Measurements from ENCODE around the gene NEK5.

Gene NEK5

DNA sequence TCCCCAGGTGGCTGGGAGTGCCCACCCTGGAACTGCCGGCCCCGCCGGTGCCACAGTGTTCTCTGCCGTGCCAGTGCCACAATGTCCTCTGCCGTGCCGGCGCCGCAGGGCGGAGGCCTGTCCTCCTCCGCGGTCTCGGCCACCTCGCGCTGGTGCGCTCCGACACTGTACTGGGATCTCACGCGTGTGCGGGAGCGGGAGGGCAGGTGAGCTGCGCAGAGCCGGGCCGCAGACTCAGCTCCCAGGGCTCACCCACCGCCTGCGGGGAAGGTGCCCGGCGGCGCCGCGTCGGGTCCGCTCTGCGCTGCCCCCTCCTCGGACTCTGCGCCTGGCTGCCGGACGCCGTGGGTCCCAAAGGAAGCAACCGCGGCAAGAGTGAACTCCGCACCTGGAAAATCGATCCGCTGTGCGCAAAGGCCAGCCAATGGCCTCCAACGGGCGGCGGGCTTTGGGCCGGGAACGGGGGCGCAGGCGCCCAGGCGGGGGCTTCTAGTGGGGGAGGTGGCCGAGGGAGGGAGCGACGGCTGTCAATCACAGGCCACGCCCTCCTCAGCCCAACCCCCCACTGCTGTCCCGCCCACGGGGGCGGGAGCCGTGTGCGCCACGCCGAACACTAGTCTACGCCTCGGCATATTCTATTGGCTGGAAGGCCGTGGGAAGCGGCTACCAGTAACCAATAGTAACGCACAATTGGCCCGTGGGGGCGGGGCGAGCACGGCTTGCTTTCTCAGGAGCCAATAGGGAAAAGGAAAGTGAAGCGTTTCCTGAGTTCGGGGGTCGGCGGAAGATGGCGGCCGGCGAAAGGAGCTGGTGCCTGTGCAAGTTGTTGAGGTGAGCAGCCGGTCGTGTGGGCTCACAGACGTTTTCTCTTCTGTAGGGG, 117.0 kb downstream of the NEK5 start, which contains the start of gene ALG11 (continued):
- TF ChIP-seq, protein P1, sequence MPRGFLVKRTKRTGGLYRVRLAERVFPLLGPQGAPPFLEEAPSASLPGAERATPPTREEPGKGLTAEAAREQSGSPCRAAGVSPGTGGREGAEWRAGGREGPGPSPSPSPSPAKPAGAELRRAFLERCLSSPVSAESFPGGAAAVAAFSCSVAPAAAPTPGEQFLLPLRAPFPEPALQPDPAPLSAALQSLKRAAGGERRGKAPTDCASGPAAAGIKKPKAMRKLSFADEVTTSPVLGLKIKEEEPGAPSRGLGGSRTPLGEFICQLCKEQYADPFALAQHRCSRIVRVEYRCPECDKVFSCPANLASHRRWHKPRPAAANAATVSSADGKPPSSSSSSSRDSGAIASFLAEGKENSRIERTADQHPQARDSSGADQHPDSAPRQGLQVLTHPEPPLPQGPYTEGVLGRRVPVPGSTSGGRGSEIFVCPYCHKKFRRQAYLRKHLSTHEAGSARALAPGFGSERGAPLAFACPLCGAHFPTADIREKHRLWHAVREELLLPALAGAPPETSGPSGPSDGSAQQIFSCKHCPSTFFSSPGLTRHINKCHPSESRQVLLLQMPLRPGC (tag by site-specific recombination; IDR thresholded peaks at IDR 0.05): no peak; the same call in 1 of the 2 replicates
- TF ChIP-seq ZNF311 (tag by site-specific recombination; IDR thresholded peaks at IDR 0.05; ENCODE audit: borderline replicate concordance) (no peak), ZBTB20 (tag by site-specific recombination; IDR thresholded peaks at IDR 0.05) (peak; percentile 67; the same call in 1 of the 2 replicates), ZNF776 (tag by site-specific recombination; IDR thresholded peaks at IDR 0.05; ENCODE audit: borderline replicate concordance) (no peak), ZNF544 (tag by site-specific recombination; IDR thresholded peaks at IDR 0.05) (no peak), ZNF394 (tag by site-specific recombination; IDR thresholded peaks at IDR 0.05; ENCODE audit: borderline replicate concordance) (no peak), ZBTB21 (tag by site-specific recombination; IDR thresholded peaks at IDR 0.05) (no peak), ZNF747 (tag by site-specific recombination; IDR thresholded peaks at IDR 0.05) (no peak), ZNF37A (tag by site-specific recombination; IDR thresholded peaks at IDR 0.05) (no peak), ZBTB1 (tag by site-specific recombination; IDR thresholded peaks at IDR 0.05) (peak; percentile 54; the same call in 1 of the 2 replicates), KLF9 (tag by site-specific recombination; IDR thresholded peaks at IDR 0.05; ENCODE audit: low read depth) (peak; percentile 96), ZNF549 (tag by site-specific recombination; IDR thresholded peaks at IDR 0.05) (no peak), MYNN (tag by site-specific recombination; IDR thresholded peaks at IDR 0.05; ENCODE audit: borderline replicate concordance) (no peak), SP2 (tag by site-specific recombination; IDR thresholded peaks at IDR 0.05) (peak; percentile 100), SCRT2 (tag by site-specific recombination; IDR thresholded peaks at IDR 0.05) (no peak), TRIM28 (IDR thresholded peaks at IDR 0.05; ENCODE audit: borderline replicate concordance, low read length) (no peak), ZNF140 (tag by site-specific recombination; IDR thresholded peaks at IDR 0.05) (no peak), GFI1B (tag by site-specific recombination; IDR thresholded peaks at IDR 0.05) (no peak), SALL2 (tag by site-specific recombination; IDR thresholded peaks at IDR 0.05; ENCODE audit: borderline replicate concordance) (no peak), ZNF366 (tag by site-specific recombination; conservative IDR thresholded peaks at IDR 0.05) (no peak; the same call in 1 of the 2 replicates), ZNF221 (tag by site-specific recombination; IDR thresholded peaks at IDR 0.05; ENCODE audit: borderline replicate concordance) (no peak), ZNF664 (tag by site-specific recombination; IDR thresholded peaks at IDR 0.05) (no peak), KLF16 (tag by site-specific recombination; IDR thresholded peaks at IDR 0.05) (no peak)
- TF ChIP-seq, protein P2, sequence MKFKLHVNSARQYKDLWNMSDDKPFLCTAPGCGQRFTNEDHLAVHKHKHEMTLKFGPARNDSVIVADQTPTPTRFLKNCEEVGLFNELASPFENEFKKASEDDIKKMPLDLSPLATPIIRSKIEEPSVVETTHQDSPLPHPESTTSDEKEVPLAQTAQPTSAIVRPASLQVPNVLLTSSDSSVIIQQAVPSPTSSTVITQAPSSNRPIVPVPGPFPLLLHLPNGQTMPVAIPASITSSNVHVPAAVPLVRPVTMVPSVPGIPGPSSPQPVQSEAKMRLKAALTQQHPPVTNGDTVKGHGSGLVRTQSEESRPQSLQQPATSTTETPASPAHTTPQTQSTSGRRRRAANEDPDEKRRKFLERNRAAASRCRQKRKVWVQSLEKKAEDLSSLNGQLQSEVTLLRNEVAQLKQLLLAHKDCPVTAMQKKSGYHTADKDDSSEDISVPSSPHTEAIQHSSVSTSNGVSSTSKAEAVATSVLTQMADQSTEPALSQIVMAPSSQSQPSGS (tag by site-specific recombination; IDR thresholded peaks at IDR 0.05; ENCODE audit: low read depth): no peak
- TF ChIP-seq, protein P3, sequence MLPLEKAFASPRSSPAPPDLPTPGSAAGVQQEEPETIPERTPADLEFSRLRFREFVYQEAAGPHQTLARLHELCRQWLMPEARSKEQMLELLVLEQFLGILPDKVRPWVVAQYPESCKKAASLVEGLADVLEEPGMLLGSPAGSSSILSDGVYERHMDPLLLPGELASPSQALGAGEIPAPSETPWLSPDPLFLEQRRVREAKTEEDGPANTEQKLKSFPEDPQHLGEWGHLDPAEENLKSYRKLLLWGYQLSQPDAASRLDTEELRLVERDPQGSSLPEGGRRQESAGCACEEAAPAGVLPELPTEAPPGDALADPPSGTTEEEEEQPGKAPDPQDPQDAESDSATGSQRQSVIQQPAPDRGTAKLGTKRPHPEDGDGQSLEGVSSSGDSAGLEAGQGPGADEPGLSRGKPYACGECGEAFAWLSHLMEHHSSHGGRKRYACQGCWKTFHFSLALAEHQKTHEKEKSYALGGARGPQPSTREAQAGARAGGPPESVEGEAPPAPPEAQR (tag by site-specific recombination; IDR thresholded peaks at IDR 0.05): no peak
- TF ChIP-seq, protein P4, sequence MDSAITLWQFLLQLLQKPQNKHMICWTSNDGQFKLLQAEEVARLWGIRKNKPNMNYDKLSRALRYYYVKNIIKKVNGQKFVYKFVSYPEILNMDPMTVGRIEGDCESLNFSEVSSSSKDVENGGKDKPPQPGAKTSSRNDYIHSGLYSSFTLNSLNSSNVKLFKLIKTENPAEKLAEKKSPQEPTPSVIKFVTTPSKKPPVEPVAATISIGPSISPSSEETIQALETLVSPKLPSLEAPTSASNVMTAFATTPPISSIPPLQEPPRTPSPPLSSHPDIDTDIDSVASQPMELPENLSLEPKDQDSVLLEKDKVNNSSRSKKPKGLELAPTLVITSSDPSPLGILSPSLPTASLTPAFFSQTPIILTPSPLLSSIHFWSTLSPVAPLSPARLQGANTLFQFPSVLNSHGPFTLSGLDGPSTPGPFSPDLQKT (IDR thresholded peaks at IDR 0.05; ENCODE audit: borderline replicate concordance, low read depth, low read length): no peak
- TF ChIP-seq, protein P5, sequence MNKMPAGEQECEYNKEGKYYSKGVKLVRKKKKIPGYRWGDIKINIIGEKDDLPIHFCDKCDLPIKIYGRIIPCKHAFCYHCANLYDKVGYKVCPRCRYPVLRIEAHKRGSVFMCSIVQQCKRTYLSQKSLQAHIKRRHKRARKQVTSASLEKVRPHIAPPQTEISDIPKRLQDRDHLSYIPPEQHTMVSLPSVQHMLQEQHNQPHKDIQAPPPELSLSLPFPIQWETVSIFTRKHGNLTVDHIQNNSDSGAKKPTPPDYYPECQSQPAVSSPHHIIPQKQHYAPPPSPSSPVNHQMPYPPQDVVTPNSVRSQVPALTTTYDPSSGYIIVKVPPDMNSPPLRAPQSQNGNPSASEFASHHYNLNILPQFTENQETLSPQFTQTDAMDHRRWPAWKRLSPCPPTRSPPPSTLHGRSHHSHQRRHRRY (tag by site-specific recombination; IDR thresholded peaks at IDR 0.05): no peak
- TF ChIP-seq, protein P6, sequence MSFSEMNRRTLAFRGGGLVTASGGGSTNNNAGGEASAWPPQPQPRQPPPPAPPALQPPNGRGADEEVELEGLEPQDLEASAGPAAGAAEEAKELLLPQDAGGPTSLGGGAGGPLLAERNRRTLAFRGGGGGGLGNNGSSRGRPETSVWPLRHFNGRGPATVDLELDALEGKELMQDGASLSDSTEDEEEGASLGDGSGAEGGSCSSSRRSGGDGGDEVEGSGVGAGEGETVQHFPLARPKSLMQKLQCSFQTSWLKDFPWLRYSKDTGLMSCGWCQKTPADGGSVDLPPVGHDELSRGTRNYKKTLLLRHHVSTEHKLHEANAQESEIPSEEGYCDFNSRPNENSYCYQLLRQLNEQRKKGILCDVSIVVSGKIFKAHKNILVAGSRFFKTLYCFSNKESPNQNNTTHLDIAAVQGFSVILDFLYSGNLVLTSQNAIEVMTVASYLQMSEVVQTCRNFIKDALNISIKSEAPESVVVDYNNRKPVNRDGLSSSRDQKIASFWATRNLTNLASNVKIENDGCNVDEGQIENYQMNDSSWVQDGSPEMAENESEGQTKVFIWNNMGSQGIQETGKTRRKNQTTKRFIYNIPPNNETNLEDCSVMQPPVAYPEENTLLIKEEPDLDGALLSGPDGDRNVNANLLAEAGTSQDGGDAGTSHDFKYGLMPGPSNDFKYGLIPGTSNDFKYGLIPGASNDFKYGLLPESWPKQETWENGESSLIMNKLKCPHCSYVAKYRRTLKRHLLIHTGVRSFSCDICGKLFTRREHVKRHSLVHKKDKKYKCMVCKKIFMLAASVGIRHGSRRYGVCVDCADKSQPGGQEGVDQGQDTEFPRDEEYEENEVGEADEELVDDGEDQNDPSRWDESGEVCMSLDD (tag by site-specific recombination; IDR thresholded peaks at IDR 0.05): no peak; the same call in 1 of the 2 replicates
